Kidney (tissue), 14 donors: ENCODE results near the gene LYPLA2. TPM values are rescaled to one million over a fixed set of nuclear protein-coding genes. Genes with fewer than 3 reads are reported as not detected.

Source experiments
- DNase-seq, 5 donors: peaks; one replicate each; pipeline ENCODE4 v3.0.0-alpha.2; 2013 to 2020
- FAIRE-seq: peaks from 2 replicates; lab custom pipeline; 2012; peaks lifted over from hg19 to GRCh38; lab: Jason Lieb, UNC
- H3K27ac ChIP-seq, 2 donors: one replicate each; pipeline ENCODE4 v1.7.0; 2013; ENCODE audit warnings: low read depth in 2 of 2, low read length in 2 of 2, inconsistent platforms in 1 of 2
- H3K27me3 ChIP-seq: one replicate; pipeline ENCODE4 v1.7.1; 2013; ENCODE audit warnings: low read length, inconsistent platforms; ENCODE audit not compliant: control insufficient read depth, insufficient read depth
- H3K36me3 ChIP-seq, 3 donors: one replicate each; pipeline versions ENCODE4 v1.7.0 to v1.7.1; 2013; ENCODE audit warnings: low read length in 3 of 3, control low read depth in 1 of 3, inconsistent platforms in 1 of 3; ENCODE audit not compliant: insufficient read depth in 3 of 3, control insufficient read depth in 2 of 3
- H3K4me1 ChIP-seq, 3 donors: one replicate each; pipeline versions ENCODE4 v1.7.0 to v1.7.1; 2013; ENCODE audit warnings: low read length in 3 of 3, inconsistent platforms in 1 of 3, low read depth in 1 of 3; ENCODE audit not compliant: control insufficient read depth in 2 of 3, insufficient read depth in 2 of 3
- H3K4me3 ChIP-seq, 3 donors: one replicate each; pipeline versions ENCODE4 v1.7.0 to v1.8.1; 2013; ENCODE audit warnings: low read length in 3 of 3, control low read depth in 1 of 3, inconsistent platforms in 1 of 3
- H3K9ac ChIP-seq, 3 donors: one replicate each; pipeline versions ENCODE4 v1.7.0 to v1.7.1; 2013; ENCODE audit warnings: low read length in 3 of 3, control low read depth in 1 of 3, inconsistent platforms in 1 of 3
- H3K9me3 ChIP-seq, 3 donors: one replicate each; pipeline versions ENCODE4 v1.7.0 to v1.7.1; 2013; ENCODE audit warnings: low read length in 3 of 3, control low read depth in 1 of 3, inconsistent platforms in 1 of 3; ENCODE audit not compliant: control insufficient read depth in 2 of 3, insufficient read depth in 1 of 3
- intact Hi-C: fragments of 100-400 bp; cut with DNase I; formaldehyde crosslinking; loops from one replicate; pipeline ENCODE4 v1.11.1; 2022
- polyA plus RNA-seq: library from polyadenylated mRNA; stranded (reverse); fragments of 350-450 nt; fragmentation: Illumina TruSeq; extraction: RNeasy Lipid Tissue Mini Kit (QIAGEN cat#74804); gene quantifications from one replicate; pipeline ENCODE4 v1.2.3, GENCODE V29; 2014; ENCODE audit warnings: low read depth, low replicate concordance; ENCODE audit not compliant: insufficient read depth
- total RNA-seq: library from RNA; stranded (reverse); fragmentation: NEBNext Ultra II Directional; extraction: Animal tissue kit (Norgen Biotek cat#: 25700); gene quantifications from one replicate; pipeline ENCODE4 v1.2.1, GENCODE V29; 2021
- TF ChIP-seq, protein P1 (sequence below): IDR thresholded peaks from 3 replicates; pipeline ENCODE4 v1.5.1; 2012; ENCODE audit warnings: mild to moderate bottlenecking, moderate library complexity, borderline replicate concordance; ENCODE audit not compliant: insufficient read depth; ENCODE audit errors: extremely low read depth
- donor health status: control.
- donor health status: control.
- donor health status: control.
- donor health status: control.
- donor health status: control.
- donor health status: DM: yes; HTN: yes; CAD: no.
- donor health status: Normal renal cell carcinoma (clear cell type).

The LYPLA2 gene
- total and polyA plus RNA-seq, 2 donors from 2014 or later: 71.3 to 133 TPM

DNA sequence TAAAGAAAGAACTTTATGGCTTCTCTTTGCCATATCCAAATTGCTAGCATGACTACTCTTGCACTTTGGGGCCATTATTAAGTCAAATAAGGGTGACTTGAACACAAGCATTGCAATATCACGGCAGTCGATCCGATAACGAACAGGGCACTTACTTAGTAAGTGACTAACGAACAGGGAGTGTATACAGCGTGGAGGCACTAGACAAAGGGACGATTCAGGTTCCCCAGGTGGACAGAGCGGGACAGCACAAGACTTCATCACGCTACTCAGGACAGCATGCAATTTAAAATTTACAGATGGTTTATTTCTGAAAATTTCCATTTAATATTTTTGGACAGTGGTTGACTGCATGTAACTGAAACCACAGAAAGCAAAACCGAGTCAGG lies 18.1 kb upstream of the LYPLA2 start:
- peaks cover 0 to 10% (median 2%) of the 10 kb centered on the region in 3 donors for H3K4me1 ChIP-seq
- TF ChIP-seq, protein P1, sequence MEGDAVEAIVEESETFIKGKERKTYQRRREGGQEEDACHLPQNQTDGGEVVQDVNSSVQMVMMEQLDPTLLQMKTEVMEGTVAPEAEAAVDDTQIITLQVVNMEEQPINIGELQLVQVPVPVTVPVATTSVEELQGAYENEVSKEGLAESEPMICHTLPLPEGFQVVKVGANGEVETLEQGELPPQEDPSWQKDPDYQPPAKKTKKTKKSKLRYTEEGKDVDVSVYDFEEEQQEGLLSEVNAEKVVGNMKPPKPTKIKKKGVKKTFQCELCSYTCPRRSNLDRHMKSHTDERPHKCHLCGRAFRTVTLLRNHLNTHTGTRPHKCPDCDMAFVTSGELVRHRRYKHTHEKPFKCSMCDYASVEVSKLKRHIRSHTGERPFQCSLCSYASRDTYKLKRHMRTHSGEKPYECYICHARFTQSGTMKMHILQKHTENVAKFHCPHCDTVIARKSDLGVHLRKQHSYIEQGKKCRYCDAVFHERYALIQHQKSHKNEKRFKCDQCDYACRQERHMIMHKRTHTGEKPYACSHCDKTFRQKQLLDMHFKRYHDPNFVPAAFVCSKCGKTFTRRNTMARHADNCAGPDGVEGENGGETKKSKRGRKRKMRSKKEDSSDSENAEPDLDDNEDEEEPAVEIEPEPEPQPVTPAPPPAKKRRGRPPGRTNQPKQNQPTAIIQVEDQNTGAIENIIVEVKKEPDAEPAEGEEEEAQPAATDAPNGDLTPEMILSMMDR: no peak
- intact Hi-C loops: no loop called here
- FAIRE-seq (no peak), DNase-seq (no peak)
- peaks cover 0 to 3% (median 0%) of the 10 kb centered on the region in 3 donors for H3K36me3 ChIP-seq
- H3K4me3 ChIP-seq: no peak overlapping the region
- no peak overlapping the region for H3K9ac ChIP-seq
- H3K9me3 ChIP-seq: no peaks in the 10 kb centered on the region
- no peaks in the 10 kb centered on the region for H3K27me3 ChIP-seq
- H3K27ac ChIP-seq: no peak overlapping the region

DNA sequence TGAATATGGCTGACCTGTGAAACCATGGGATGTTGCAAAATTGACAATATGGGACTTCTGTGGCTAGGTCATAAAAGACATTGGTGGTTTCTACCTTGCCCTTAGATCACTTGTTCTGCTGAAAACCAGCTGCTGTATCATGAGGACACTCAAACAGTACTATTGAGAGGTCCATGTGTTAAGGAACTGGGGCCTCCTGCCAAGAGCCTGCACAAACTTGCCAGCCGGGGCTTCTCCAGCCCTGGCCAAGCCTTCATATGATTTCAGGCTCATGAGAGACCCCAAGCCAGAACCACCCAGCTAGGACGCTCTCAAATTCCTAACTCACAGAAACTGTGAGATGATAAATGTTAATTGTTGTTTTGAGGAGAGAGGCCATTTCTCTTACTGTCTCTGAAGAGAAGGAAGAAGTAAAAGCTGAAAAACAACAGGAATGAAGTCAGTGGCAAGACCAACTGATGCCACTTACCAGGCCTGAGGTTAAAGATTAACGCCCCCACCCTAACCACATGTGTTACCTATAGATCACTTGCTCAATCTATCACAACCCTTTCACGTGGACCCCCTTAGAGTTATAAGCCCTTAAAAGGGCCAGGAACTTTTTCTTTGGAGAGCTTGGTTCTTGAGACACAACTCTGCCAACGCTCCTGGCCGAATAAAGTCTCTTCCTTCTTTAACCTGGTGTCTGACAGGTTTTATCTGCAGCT lies 16.6 kb upstream of the LYPLA2 start:
- DNase-seq (no peak), FAIRE-seq (no peak)
- Histone ChIP-seq H3K4me1 (peaks cover 0 to 14% (median 10%) of the 10 kb centered on the region in 3 donors), H3K27ac (no peak overlapping the region), H3K27me3 (no peaks in the 10 kb centered on the region), H3K9me3 (no peaks in the 10 kb centered on the region), H3K9ac (no peak overlapping the region), H3K36me3 (no peaks in the 10 kb centered on the region), H3K4me3 (no peak overlapping the region)
- intact Hi-C loops: no loop called here
- TF ChIP-seq, protein P1: no peak

GRCh38 chr1:23776217-23776616 lies 14.7 kb upstream of the LYPLA2 start:
- no peak overlapping the region for H3K27ac ChIP-seq
- intact Hi-C loops: no loop called here
- TF ChIP-seq, protein P1: no peak
- no peak overlapping the region for H3K4me3 ChIP-seq
- no peak overlapping the region for H3K9ac ChIP-seq
- peaks cover 0 to 4% (median 2%) of the 10 kb centered on the region in 3 donors for H3K36me3 ChIP-seq
- DNase-seq: no peak
- peaks cover 0 to 17% (median 13%) of the 10 kb centered on the region in 3 donors for H3K4me1 ChIP-seq
- FAIRE-seq: no peak
- no peaks in the 10 kb centered on the region for H3K9me3 ChIP-seq
- no peaks in the 10 kb centered on the region for H3K27me3 ChIP-seq
